Stromal cell of bone marrow (primary cell): ENCODE measurements around the gene PTGES3.
A peak's percentile ranks its signal among the peaks of the same experiment; 100 is the strongest.
"Not testable (repeated sequence)": the region's sequence is repeated elsewhere in the genome, so short reads cannot be mapped to it uniquely, and the experiment has no call there.

Source experiments
- DNase-seq: peaks from one replicate; pipeline ENCODE4 v3.0.0-alpha.2; 2012; ENCODE audit warnings: low read depth

The PTGES3 gene

GRCh38 chr12:56688129-56688845, at the start of gene PTGES3:
Gene PTGES3 (minus strand): TSS chr12:56688284. CDS start chr12:56687999, 285 bp downstream.
- DNase-seq, result peak; percentile 94

- no peak for DNase-seq
Measured at GRCh38 chr12:56728139-56728861, 40.2 kb upstream of the PTGES3 start.

- not testable (repeated sequence) for DNase-seq
Measured at GRCh38 chr12:56726196-56726675, 38.2 kb upstream of the PTGES3 start.

- DNase-seq, result no peak
Measured at GRCh38 chr12:56725723-56726102, 37.6 kb upstream of the PTGES3 start.

- DNase-seq, result peak; percentile 95
Measured at GRCh38 chr12:56724972-56725722, 37.1 kb upstream of the PTGES3 start, which contains the start of gene NACA. Gene NACA (minus strand): TSS chr12:56725299. CDS start chr12:56724521, 778 bp downstream.

GRCh38 chr12:56724701-56724971, 36.6 kb upstream of the PTGES3 start:
- DNase-seq, result no peak

- DNase-seq, result peak; percentile 72
Measured at GRCh38 chr12:56723889-56724700, 36.0 kb upstream of the PTGES3 start.

GRCh38 chr12:56723352-56723751, 35.3 kb upstream of the PTGES3 start:
- no peak for DNase-seq

- no peak for DNase-seq
Measured at GRCh38 chr12:56722832-56723231, 34.7 kb upstream of the PTGES3 start.

GRCh38 chr12:56721721-56722120, 33.6 kb upstream of the PTGES3 start:
- DNase-seq, result no peak

GRCh38 chr12:56721216-56721615, 33.1 kb upstream of the PTGES3 start:
- no peak for DNase-seq

GRCh38 chr12:56720731-56721151, 32.7 kb upstream of the PTGES3 start:
- DNase-seq, result no peak

- no peak for DNase-seq
Measured at GRCh38 chr12:56719056-56719455, 31.0 kb upstream of the PTGES3 start.

- DNase-seq, result no peak
Measured at GRCh38 chr12:56718636-56719035, 30.6 kb upstream of the PTGES3 start.

- DNase-seq, result no peak
Measured at GRCh38 chr12:56718149-56718548, 30.1 kb upstream of the PTGES3 start.

- DNase-seq, result no peak
Measured at GRCh38 chr12:56716933-56717880, 29.1 kb upstream of the PTGES3 start.

GRCh38 chr12:56716458-56716857, 28.4 kb upstream of the PTGES3 start:
- no peak for DNase-seq

- DNase-seq, result no peak
Measured at GRCh38 chr12:56715798-56716197, 27.7 kb upstream of the PTGES3 start.

GRCh38 chr12:56714431-56714929, 26.4 kb upstream of the PTGES3 start:
- DNase-seq, result no peak

- DNase-seq, result no peak
Measured at GRCh38 chr12:56713345-56713744, 25.3 kb upstream of the PTGES3 start.
